Measurements from ENCODE around the gene ADCY3. TPM values are rescaled to one million over a fixed set of nuclear protein-coding genes. Genes with fewer than 3 reads are reported as not detected.

Gene ADCY3
- total and polyA plus RNA-seq, 5 donors from 2014 or later, result 3.8 to 67.6 (median 11.2) TPM

DNA sequence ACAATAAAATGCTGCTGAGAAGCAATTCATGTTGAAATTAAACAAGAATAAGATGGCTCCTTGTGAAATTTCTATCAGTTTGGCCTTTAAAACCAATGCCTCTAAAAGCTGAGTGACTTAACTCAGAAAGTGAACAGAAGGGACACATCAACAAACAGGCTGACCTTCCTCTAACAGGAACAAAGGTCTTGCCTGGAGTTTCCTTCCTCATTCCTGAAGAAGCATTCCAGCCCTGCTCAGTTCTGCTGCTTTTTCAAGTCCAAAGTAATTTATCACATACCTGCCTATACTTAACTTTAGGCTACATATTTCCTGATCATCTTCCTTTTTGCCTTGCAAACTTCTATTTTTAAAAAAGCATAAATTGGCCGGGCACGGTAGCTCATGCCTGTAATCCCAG, 140.9 kb downstream of the ADCY3 start:
- no peaks in the 10 kb centered on the region for H3K36me3 ChIP-seq (ENCODE audit: control insufficient read depth, insufficient read depth, low read length)

DNA sequence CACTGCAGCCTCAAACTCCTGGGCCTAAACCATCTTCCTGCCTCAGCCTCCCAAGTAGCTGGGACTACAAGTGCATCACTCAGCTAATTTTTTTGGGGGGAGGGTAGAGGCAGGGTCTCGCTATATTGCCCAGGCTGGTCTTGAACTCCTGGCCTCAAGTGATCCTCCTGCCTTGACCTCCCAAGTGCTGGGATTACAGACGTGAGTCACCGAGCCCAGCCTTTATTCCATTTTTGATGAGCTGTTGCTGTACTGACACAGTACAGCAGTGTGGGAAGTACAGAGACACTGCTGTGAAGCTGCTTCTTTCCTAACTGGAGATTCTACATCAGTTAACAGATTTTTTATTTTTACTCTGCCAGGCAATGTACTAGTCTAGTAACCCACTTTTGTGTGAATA, 145.7 kb downstream of the ADCY3 start:
- Histone ChIP-seq H3K36me3 (ENCODE audit: control insufficient read depth, insufficient read depth, low read length) (peaks cover 8% of the 10 kb centered on the region), H3K27ac (ENCODE audit: insufficient read depth, low read length, poor library complexity, severe bottlenecking) (no peak overlapping the region), H3K27me3 (ENCODE audit: control insufficient read depth, insufficient read depth, low read length) (no peaks in the 10 kb centered on the region), H3K9me3 (ENCODE audit: control insufficient read depth in 2 of 2, low read length in 2 of 2) (no peaks in the 10 kb centered on the region), H3K4me3 (ENCODE audit: low read depth, low read length) (no peak overlapping the region), H3K4me1 (ENCODE audit: control insufficient read depth, insufficient read depth, low read length, poor library complexity, severe bottlenecking) (no peaks in the 10 kb centered on the region)
- ATAC-seq (ENCODE audit: low read depth in 2 of 2) (no peak), DNase-seq (no peak)
- Mint-ChIP-seq H3K9me3 (no peaks in the 10 kb centered on the region), H3K27ac (no peak overlapping the region), H3K4me1 (peaks cover 0 to 6% (median 2%) of the 10 kb centered on the region in 4 donors), H3K27me3 (peaks cover 5% of the 10 kb centered on the region), H3K4me3 (no peak overlapping the region), H3K36me3 (peaks cover 10% of the 10 kb centered on the region)

More for the DNA sequence above, 140.9 kb downstream of the ADCY3 start:
- no peaks in the 10 kb centered on the region for H3K9me3 ChIP-seq (ENCODE audit: control insufficient read depth in 2 of 2, low read length in 2 of 2)
- no peaks in the 10 kb centered on the region for H3K4me1 ChIP-seq (ENCODE audit: control insufficient read depth, insufficient read depth, low read length, poor library complexity, severe bottlenecking)
- Mint-ChIP-seq H3K36me3 (peaks cover 6% of the 10 kb centered on the region), H3K4me1 (peaks cover 0 to 6% (median 0%) of the 10 kb centered on the region in 4 donors), H3K27ac (no peak overlapping the region), H3K27me3 (peaks cover 11% of the 10 kb centered on the region), H3K4me3 (peak overlapping the region in 1 of 4 donors; percentile 27), H3K9me3 (peaks cover 0 to 2% (median 0%) of the 10 kb centered on the region in 7 donors)
- no peak overlapping the region for H3K4me3 ChIP-seq (ENCODE audit: low read depth, low read length)
- no peak for ATAC-seq (ENCODE audit: low read depth in 2 of 2)
- no peak for DNase-seq
- no peak overlapping the region for H3K27ac ChIP-seq (ENCODE audit: insufficient read depth, low read length, poor library complexity, severe bottlenecking)
- H3K27me3 ChIP-seq (ENCODE audit: control insufficient read depth, insufficient read depth, low read length), result peaks cover 3% of the 10 kb centered on the region

DNA sequence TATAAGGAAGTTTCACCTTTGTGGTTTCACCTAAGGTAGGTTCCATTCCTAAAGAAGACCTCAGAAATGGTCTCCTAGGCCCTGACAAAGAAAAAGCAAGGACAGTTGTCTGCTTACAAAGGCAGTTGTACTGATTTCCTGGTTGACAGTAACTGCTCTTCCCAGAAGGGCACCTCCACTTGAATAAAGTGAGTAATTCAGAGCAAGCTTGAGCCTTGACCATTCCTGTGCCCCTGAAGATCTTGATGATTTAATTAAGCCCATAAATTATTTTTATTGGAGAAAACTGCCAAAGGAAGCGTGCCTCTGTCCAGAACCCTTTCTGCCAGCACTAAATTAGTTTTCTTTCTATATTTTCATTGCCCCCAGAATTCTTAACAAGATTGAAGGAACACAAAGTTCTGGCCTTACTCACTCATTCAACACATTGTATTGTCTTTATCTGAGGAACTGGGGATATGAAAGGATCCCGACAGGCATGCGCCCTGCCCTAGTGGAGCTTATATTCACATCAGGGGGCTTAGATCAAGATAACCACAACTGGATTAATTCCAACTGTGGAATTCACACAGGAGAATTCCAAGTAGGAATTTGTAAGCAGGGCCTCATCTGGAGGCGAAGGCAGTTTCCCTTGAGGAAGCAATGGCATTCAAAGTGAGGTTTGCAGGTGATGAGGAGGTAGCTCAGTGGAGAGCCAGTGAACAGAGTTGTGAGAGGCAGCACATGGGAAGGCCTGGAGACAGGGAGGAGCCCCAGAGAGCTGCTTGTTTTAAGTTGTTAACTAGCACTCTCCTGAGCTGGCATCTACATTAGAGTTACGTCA, 148.1 kb downstream of the ADCY3 start:
- H3K4me3 Mint-ChIP-seq, result no peak overlapping the region
- no peak overlapping the region for H3K4me3 ChIP-seq (ENCODE audit: low read depth, low read length)
- H3K4me1 Mint-ChIP-seq, result peaks cover 0 to 6% (median 3%) of the 10 kb centered on the region in 4 donors
- no peaks in the 10 kb centered on the region for H3K27me3 Mint-ChIP-seq
- H3K27me3 ChIP-seq (ENCODE audit: control insufficient read depth, insufficient read depth, low read length), result no peaks in the 10 kb centered on the region
- H3K9me3 Mint-ChIP-seq, result no peaks in the 10 kb centered on the region
- H3K36me3 Mint-ChIP-seq, result peaks cover 13% of the 10 kb centered on the region
- peaks cover 25% of the 10 kb centered on the region for H3K36me3 ChIP-seq (ENCODE audit: control insufficient read depth, insufficient read depth, low read length)
- H3K9me3 ChIP-seq (ENCODE audit: control insufficient read depth in 2 of 2, low read length in 2 of 2), result no peaks in the 10 kb centered on the region
- H3K27ac ChIP-seq (ENCODE audit: insufficient read depth, low read length, poor library complexity, severe bottlenecking), result no peak overlapping the region
- peak overlapping the region in 2 of 3 donors; percentile 35 to 46 for H3K27ac Mint-ChIP-seq
- DNase-seq (no peak), ATAC-seq (ENCODE audit: low read depth in 2 of 2) (no peak)
- H3K4me1 ChIP-seq (ENCODE audit: control insufficient read depth, insufficient read depth, low read length, poor library complexity, severe bottlenecking), result no peaks in the 10 kb centered on the region

DNA sequence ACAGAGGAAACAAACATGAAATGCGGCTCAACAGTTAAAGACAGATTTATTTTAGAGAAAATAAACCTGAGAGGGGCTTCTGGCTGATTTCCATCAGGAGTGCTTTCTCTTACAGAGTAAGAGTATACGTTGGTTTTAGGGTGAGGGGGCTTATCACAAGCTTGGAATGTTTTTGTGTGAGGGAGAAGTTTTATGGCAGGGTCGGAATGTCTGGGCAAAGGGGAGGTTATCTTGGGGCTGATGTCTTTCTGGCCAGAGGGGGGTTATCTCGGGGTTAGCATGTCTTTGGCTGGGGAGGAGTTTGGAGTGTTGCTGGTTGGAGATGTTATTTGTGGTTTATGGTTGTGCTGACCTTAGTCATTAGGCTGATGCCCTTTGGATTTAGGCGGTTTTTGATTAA, 149.0 kb downstream of the ADCY3 start:
- DNase-seq (no peak), ATAC-seq (ENCODE audit: low read depth in 2 of 2) (no peak)
- Mint-ChIP-seq H3K36me3 (peaks cover 19% of the 10 kb centered on the region), H3K27ac (peak overlapping the region in 1 of 3 donors; percentile 1), H3K27me3 (no peaks in the 10 kb centered on the region), H3K9me3 (no peaks in the 10 kb centered on the region), H3K4me3 (no peak overlapping the region), H3K4me1 (peaks cover 8 to 15% (median 10%) of the 10 kb centered on the region in 4 donors)
- H3K4me3 ChIP-seq (ENCODE audit: low read depth, low read length), result no peak overlapping the region
- no peaks in the 10 kb centered on the region for H3K27me3 ChIP-seq (ENCODE audit: control insufficient read depth, insufficient read depth, low read length)
- no peak overlapping the region for H3K27ac ChIP-seq (ENCODE audit: insufficient read depth, low read length, poor library complexity, severe bottlenecking)
- no peaks in the 10 kb centered on the region for H3K4me1 ChIP-seq (ENCODE audit: control insufficient read depth, insufficient read depth, low read length, poor library complexity, severe bottlenecking)
- peaks cover 25% of the 10 kb centered on the region for H3K36me3 ChIP-seq (ENCODE audit: control insufficient read depth, insufficient read depth, low read length)
- no peaks in the 10 kb centered on the region for H3K9me3 ChIP-seq (ENCODE audit: control insufficient read depth in 2 of 2, low read length in 2 of 2)

Other genes starting within 250 kb of the ADCY3 start
- gene PTRHD1, start 126.8 kb downstream of the ADCY3 start, total RNA-seq, result 16.9 TPM
- 10 to 100 TPM; 50.5 to 83.0 (median 55.6) TPM for gene PTRHD1, start 126.8 kb downstream of the ADCY3 start, polyA plus RNA-seq
- gene CENPO, start 126.8 kb downstream of the ADCY3 start, total RNA-seq, result 9.2 TPM
- 1 to 10 TPM; 1.2 to 6.4 (median 3.2) TPM for gene CENPO, start 126.8 kb downstream of the ADCY3 start, polyA plus RNA-seq
- 14.6 TPM for gene DNAJC27, start 51.7 kb upstream of the ADCY3 start, total RNA-seq
- gene DNAJC27, start 51.7 kb upstream of the ADCY3 start, polyA plus RNA-seq, result 1 to 10 TPM; 2.7 to 7.3 (median 5.4) TPM
- gene EFR3B, start 121.8 kb upstream of the ADCY3 start, total RNA-seq, result 0.10 TPM
- gene EFR3B, start 121.8 kb upstream of the ADCY3 start, polyA plus RNA-seq, result under 1 TPM in 3 of 4 donors, not detected in 1; 0.05 to 0.15 (median 0.06) TPM
- 3.8 TPM for gene POMC, start 248.3 kb upstream of the ADCY3 start, total RNA-seq
- gene POMC, start 248.3 kb upstream of the ADCY3 start, polyA plus RNA-seq, result 1 to 10 TPM; 3.9 to 9.6 (median 6.3) TPM

Data from CD4-positive, CD25-positive, alpha-beta regulatory T cell (primary cell).